ENCODE data around the gene TEX54. TPM values are rescaled to one million over a fixed set of nuclear protein-coding genes. Genes with fewer than 3 reads are reported as not detected.

TEX54 gene
- total RNA-seq, 1 donor, result 0.54 TPM

- no peak for TF ChIP-seq CTCF (IDR thresholded peaks at IDR 0.05; ENCODE audit: insufficient read depth, low read length)
- peak; percentile 94 for DNase-seq (ENCODE audit: low read depth)
- H3K4me3 ChIP-seq (ENCODE audit: low read depth, low read length), result peak within 1 kb of the TSS; percentile 97
Observed at GRCh38 chr11:62805076-62805892, 27.4 kb downstream of the TEX54 start, which contains the start of gene NXF1. Gene NXF1, minus strand, starts transcription at chr11:62805440. Its CDS starts 84 bp downstream, at chr11:62805356.

GRCh38 chr11:62804310-62805075 lies 28.1 kb downstream of the TEX54 start:
- peak overlapping the region; percentile 97 for H3K4me3 ChIP-seq (ENCODE audit: low read depth, low read length)
- peak; percentile 60 for DNase-seq (ENCODE audit: low read depth)
- TF ChIP-seq CTCF (IDR thresholded peaks at IDR 0.05; ENCODE audit: insufficient read depth, low read length), result no peak

GRCh38 chr11:62801071-62801470 lies 31.6 kb downstream of the TEX54 start:
- DNase-seq (ENCODE audit: low read depth), result no peak
- no peak overlapping the region for H3K4me3 ChIP-seq (ENCODE audit: low read depth, low read length)
- no peak for TF ChIP-seq CTCF (IDR thresholded peaks at IDR 0.05; ENCODE audit: insufficient read depth, low read length)

GRCh38 chr11:62799486-62799885 lies 33.2 kb downstream of the TEX54 start:
- no peak for DNase-seq (ENCODE audit: low read depth)
- no peak for TF ChIP-seq CTCF (IDR thresholded peaks at IDR 0.05; ENCODE audit: insufficient read depth, low read length)
- H3K4me3 ChIP-seq (ENCODE audit: low read depth, low read length), result no peak overlapping the region

- TF ChIP-seq CTCF (IDR thresholded peaks at IDR 0.05; ENCODE audit: insufficient read depth, low read length), result no peak
- H3K4me3 ChIP-seq (ENCODE audit: low read depth, low read length), result no peak overlapping the region
- no peak for DNase-seq (ENCODE audit: low read depth)
Observed at GRCh38 chr11:62796281-62796680, 36.4 kb downstream of the TEX54 start.

GRCh38 chr11:62794201-62794775 lies 38.4 kb downstream of the TEX54 start:
- TF ChIP-seq CTCF (IDR thresholded peaks at IDR 0.05; ENCODE audit: insufficient read depth, low read length), result no peak
- no peak overlapping the region for H3K4me3 ChIP-seq (ENCODE audit: low read depth, low read length)
- no peak for DNase-seq (ENCODE audit: low read depth)
